Endothelial cell of umbilical vein (primary cell): ENCODE data around the gene ZNF101. TPM values are rescaled to one million over a fixed set of nuclear protein-coding genes. Genes with fewer than 3 reads are reported as not detected.

Experiments
- BruUV-seq: library from RNA; stranded (reverse); fragments of 400-500 nt; replicated peaks from 2 replicates; lab custom pipeline; 2021; lab: Mats Ljungman, UMichigan
- CTCF ChIA-PET: fragments of 300-600, 350-600 bp; sonication (Branson Sonifier 250); formaldehyde crosslinking; loops from one replicate; lab custom pipeline; 2021; ENCODE audit warnings: antibody characterized with exemption, inconsistent platforms; lab: Charles Lee
- POLR2A ChIA-PET: fragments of 300-600, 350-600 bp; sonication (Branson Sonifier 250); formaldehyde crosslinking; loops from one replicate; lab custom pipeline; 2021; ENCODE audit warnings: antibody characterized with exemption, inconsistent platforms; lab: Charles Lee
- DNase-seq: peaks from one replicate; pipeline ENCODE4 v3.0.0-alpha.2; 2011; ENCODE audit warnings: low read depth, low spot score
- FAIRE-seq: peaks from 2 replicates; lab custom pipeline; 2011; peaks lifted over from hg19 to GRCh38; lab: Jason Lieb, UNC
- H2AFZ ChIP-seq: 2 replicates; pipeline ENCODE4 v1.6.0; 2012; ENCODE audit warnings: low read depth, low read length, control low read depth, inconsistent platforms
- H3K27ac ChIP-seq: 2 replicates; pipeline ENCODE4 v1.5.1; 2011; ENCODE audit warnings: low read depth, mild to moderate bottlenecking, control low read depth, low read length, moderate library complexity; ENCODE audit not compliant: insufficient read depth
- H3K27me3 ChIP-seq, 2 experiments: 2 replicates each; pipeline versions ENCODE4 v1.6.0 to v1.6.1; 2011; ENCODE audit warnings: low read length in 2 of 2, mixed read lengths in 1 of 2; ENCODE audit not compliant: control insufficient read depth in 2 of 2, insufficient read depth in 2 of 2
- H3K36me3 ChIP-seq, 2 experiments: 2 replicates in 1 of 2; 3 replicates in 1 of 2; pipeline ENCODE4 v1.5.1; 2011; ENCODE audit warnings: low read length in 2 of 2, mild to moderate bottlenecking in 1 of 2, moderate library complexity in 1 of 2; ENCODE audit not compliant: control insufficient read depth in 2 of 2, insufficient read depth in 2 of 2; ENCODE audit errors: extremely low read depth in 1 of 2
- H3K4me1 ChIP-seq: 3 replicates; pipeline ENCODE4 v1.5.1; 2011; ENCODE audit warnings: mild to moderate bottlenecking, low read length; ENCODE audit not compliant: control insufficient read depth, insufficient read depth; ENCODE audit errors: extremely low read depth
- H3K4me2 ChIP-seq: 2 replicates; pipeline ENCODE4 v1.6.1; 2011; ENCODE audit warnings: low read length, control low read depth, mixed read lengths; ENCODE audit not compliant: insufficient read depth
- H3K4me3 ChIP-seq, 3 experiments: fragments of 200-600 bp in 1 of 3; sonication (generic), shearing (Covaris generic) in 1 of 3; replicated peaks in 1 of 3; 2 replicates each; pipeline ENCODE4 v1.5.1; 2011 to 2016; ENCODE audit warnings: control low read depth in 3 of 3, low read length in 3 of 3, mild to moderate bottlenecking in 2 of 3, inconsistent platforms in 1 of 3, low read depth in 1 of 3, moderate library complexity in 1 of 3; ENCODE audit not compliant: insufficient read depth in 1 of 3
- H3K79me2 ChIP-seq: 2 replicates; pipeline ENCODE4 v1.6.0; 2012; ENCODE audit warnings: low read length, inconsistent platforms; ENCODE audit not compliant: control insufficient read depth, insufficient read depth
- H3K9ac ChIP-seq: replicated peaks from 2 replicates; pipeline ENCODE3; 2011; ENCODE audit warnings: low read length, control low read depth; ENCODE audit not compliant: insufficient read depth; ENCODE audit errors: extremely low read depth
- H3K9me1 ChIP-seq: replicated peaks from 3 replicates; pipeline ENCODE4 v1.6.0; 2011; ENCODE audit warnings: mild to moderate bottlenecking, low read length; ENCODE audit not compliant: control insufficient read depth, insufficient read depth; ENCODE audit errors: extremely low read depth
- H3K9me3 ChIP-seq: replicated peaks from 2 replicates; pipeline ENCODE4 v1.5.1; 2012; ENCODE audit warnings: low read length, inconsistent platforms; ENCODE audit not compliant: control insufficient read depth, insufficient read depth
- H4K20me1 ChIP-seq: replicated peaks from 2 replicates; pipeline ENCODE3; 2011; ENCODE audit warnings: mild to moderate bottlenecking, low read length; ENCODE audit not compliant: control insufficient read depth, insufficient read depth; ENCODE audit errors: extremely low read depth
- CTCF ChIP-seq, 2 donors: IDR thresholded peaks; 1 replicate in 1 of 2; 2 replicates in 1 of 2; pipeline ENCODE4 v1.5.1; 2011; ENCODE audit warnings: low read length in 2 of 2, mild to moderate bottlenecking in 2 of 2, moderate library complexity in 2 of 2, control low read depth in 1 of 2, inconsistent platforms in 1 of 2, low read depth in 1 of 2; ENCODE audit not compliant: insufficient read depth in 1 of 2; ENCODE audit errors: extremely low read depth in 1 of 2
- EZH2 ChIP-seq: IDR thresholded peaks from 2 replicates; pipeline ENCODE4 v1.6.1; 2012; ENCODE audit warnings: borderline replicate concordance, low read depth, mild to moderate bottlenecking, moderate library complexity, low read length, inconsistent platforms; ENCODE audit not compliant: severe bottlenecking
- FOS ChIP-seq: IDR thresholded peaks from 2 replicates; pipeline ENCODE4 v1.6.1; 2011; ENCODE audit warnings: mild to moderate bottlenecking, low read length, moderate library complexity, borderline replicate concordance; ENCODE audit not compliant: insufficient read depth
- GATA2 ChIP-seq: IDR thresholded peaks from 2 replicates; pipeline ENCODE4 v1.7.0; 2011; ENCODE audit warnings: low read depth, mild to moderate bottlenecking, moderate library complexity, mixed read lengths, low read length; ENCODE audit not compliant: insufficient read length, insufficient read depth
- JUN ChIP-seq: IDR thresholded peaks from 2 replicates; pipeline ENCODE4 v1.6.1; 2011; ENCODE audit warnings: borderline replicate concordance, low read depth; ENCODE audit not compliant: insufficient read length, insufficient read depth
- MAX ChIP-seq: IDR thresholded peaks from 2 replicates; pipeline ENCODE4 v1.6.1; 2011; ENCODE audit not compliant: insufficient read depth, insufficient read length
- MYC ChIP-seq: IDR thresholded peaks from one replicate; pipeline ENCODE4 v1.6.1; 2011; ENCODE audit warnings: mild to moderate bottlenecking, low read depth, low read length
- POLR2A ChIP-seq: IDR thresholded peaks from 2 replicates; pipeline ENCODE4 v1.6.1; 2012; ENCODE audit warnings: low read depth, mild to moderate bottlenecking, control low read depth, low read length
- POLR2AphosphoS5 ChIP-seq: IDR thresholded peaks from 2 replicates; pipeline ENCODE4 v1.6.1; 2012; ENCODE audit warnings: low read depth, mild to moderate bottlenecking, control low read depth, low read length, moderate library complexity; ENCODE audit not compliant: insufficient read depth
- dilution Hi-C: fragments of 300-500 bp; cut with MboI; formaldehyde crosslinking; loops from one replicate; pipeline ENCODE4 v1.15.0; 2019; ENCODE audit warnings: low sequenced_read_pairs; ENCODE audit not compliant: extremely low pct_ligation_motif_present
- intact Hi-C: fragments of 100-400 bp; cut with micrococcal nuclease; formaldehyde crosslinking; loops from one replicate; pipeline ENCODE4 v1.10.0; 2022
- polyA plus RNA-seq, 4 experiments: library from polyadenylated mRNA; depleted of rRNA in 3 of 4; stranded (reverse) in 3 of 4; unstranded in 1 of 4; fragments of >200 nt; gene quantifications; 2 replicates each; pipeline versions ENCODE4 v1.2.1 to v1.2.3, GENCODE V29; 2011 to 2012; ENCODE audit warnings: missing spikeins in 1 of 4
- total RNA-seq: library from RNA; stranded (reverse); gene quantifications from 2 replicates; pipeline ENCODE4 v1.2.3, GENCODE V29; 2021

ZNF101 gene
- total and polyA plus RNA-seq, 2 donors (not counting 3 experiments of a cell fraction or from before 2014, with no cell fraction given): 2.8 to 12.8 TPM

- TF ChIP-seq GATA2 (no peak), POLR2AphosphoS5 (no peak), EZH2 (no peak), MYC (no peak), FOS (no peak), JUN (no peak), POLR2A (no peak), MAX (no peak), CTCF (IDR thresholded peaks at IDR 0.05; ENCODE audit: extremely low read depth in 1 of 2, insufficient read depth in 1 of 2, low read depth in 1 of 2, low read length in 2 of 2) (no peak)
- no peak overlapping the region for H2AFZ ChIP-seq
- H3K4me2 ChIP-seq: no peak overlapping the region
- no peak overlapping the region for H3K27ac ChIP-seq
- intact Hi-C loops (no loop called here), dilution Hi-C loops (no loop called here)
- H3K9ac ChIP-seq: no peak overlapping the region
- H3K9me3 ChIP-seq: no peaks in the 10 kb centered on the region
- DNase-seq: no peak
- no peak overlapping the region for H3K4me3 ChIP-seq
- no peaks in the 10 kb centered on the region for H3K79me2 ChIP-seq
- ChIA-PET POLR2A (no interaction called here), CTCF (interaction anchor here (1.4 kb wide), 1 partner anchor 14 kb away, joined by 4 read pairs; no protein-coding TSS in a partner anchor)
- H3K36me3 ChIP-seq: peaks cover 3 to 18% of the 10 kb centered on the region in 2 experiments
- no peaks in the 10 kb centered on the region for H3K9me1 ChIP-seq
- TSS peak; percentile 16 for BruUV-seq
- FAIRE-seq: no peak
- H4K20me1 ChIP-seq: no peaks in the 10 kb centered on the region
- H3K27me3 ChIP-seq: no peaks in the 10 kb centered on the region
- no peaks in the 10 kb centered on the region for H3K4me1 ChIP-seq
These were observed 33.9 kb upstream of the ZNF101 start for GRCh38 chr19:19634516-19635312.
